Hematopoietic multipotent progenitor cell treated with erythropoietin and hydrocortisone succinate and interleukin-3 and kit ligand, for 6 days (in vitro differentiated cells): ENCODE data around the gene GPR89B.
"Not testable (repeated sequence)": the region's sequence is repeated elsewhere in the genome, so short reads cannot be mapped to it uniquely, and the experiment has no call there.

Source experiments
- DNase-seq: peaks from one replicate; pipeline ENCODE4 v3.0.0-alpha.2; 2015

Gene GPR89B

DNA sequence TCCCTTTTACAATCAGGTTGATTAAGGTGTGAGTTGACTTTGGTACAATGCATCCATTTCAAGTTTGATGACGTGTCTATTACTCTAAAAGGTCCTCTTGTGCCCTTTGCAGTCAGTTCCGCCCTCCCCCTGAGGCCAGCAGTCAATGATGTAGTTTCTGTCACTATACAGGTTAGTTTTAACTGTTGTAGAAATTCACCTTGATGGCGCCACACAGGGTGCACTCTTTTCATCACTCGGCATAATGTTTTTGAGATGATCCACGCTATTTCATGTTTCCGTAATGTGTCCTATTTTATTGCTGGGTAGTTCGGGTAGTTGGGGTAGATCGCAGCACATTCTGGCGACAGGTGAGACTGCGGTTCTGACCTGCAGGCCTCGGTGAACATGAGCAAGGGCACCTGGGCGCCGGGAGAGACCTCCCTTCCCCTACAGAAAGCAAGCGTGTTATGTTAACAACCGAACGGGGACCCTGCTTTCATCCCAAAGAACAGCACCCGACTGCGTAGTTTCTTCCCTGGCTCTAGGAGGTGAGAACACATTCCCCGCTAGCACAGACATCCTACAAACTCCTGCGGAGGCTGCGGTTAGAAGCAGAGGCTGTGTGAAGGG is 109.7 kb downstream of the GPR89B start:
- not testable (repeated sequence) for DNase-seq

DNA sequence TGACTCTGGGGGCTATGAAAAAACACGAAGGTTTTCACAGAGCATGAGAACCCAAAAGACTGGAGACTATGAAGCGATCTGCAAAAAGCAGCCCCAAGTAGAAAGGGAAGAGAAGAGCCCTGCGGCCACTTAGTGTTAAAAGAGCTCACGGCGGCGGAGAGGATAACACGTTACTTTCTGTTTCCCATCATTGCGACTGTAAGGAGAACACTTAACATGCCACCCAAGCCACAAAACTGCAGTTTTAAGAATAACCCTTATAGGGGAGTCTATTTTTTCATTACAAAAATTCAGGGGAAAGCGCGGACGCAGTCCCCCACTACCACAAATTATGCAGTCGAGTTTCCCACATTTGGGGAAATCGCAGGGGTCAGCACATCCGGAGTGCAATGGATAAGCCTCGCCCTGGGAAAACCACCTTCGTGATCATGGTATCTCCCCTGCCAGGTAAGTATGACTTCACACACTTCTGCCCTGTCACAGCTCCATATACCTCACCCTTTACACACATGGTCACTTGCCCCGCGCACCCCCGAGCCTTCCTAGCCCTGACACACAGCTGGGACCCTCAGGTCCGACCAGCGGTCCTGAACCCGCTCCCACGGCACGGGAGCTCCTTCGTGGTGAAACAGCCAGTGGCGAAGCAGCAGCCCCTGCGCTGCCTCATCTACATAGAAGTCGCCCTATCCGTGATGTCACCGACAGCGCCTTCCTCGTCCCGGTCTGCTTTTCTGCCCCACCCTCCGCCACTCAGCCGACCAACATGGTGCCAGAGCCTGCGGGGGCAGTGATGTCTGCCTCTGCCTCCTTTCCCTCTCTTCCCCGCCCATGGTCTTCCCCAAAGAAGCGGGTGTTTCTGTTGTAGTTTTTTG is 110.5 kb downstream of the GPR89B start:
- DNase-seq: peak; percentile 91
